Right atrium auricular region (tissue), 2 donors: ENCODE measurements around the gene RTN1. TPM values are rescaled to one million over a fixed set of nuclear protein-coding genes. Genes with fewer than 3 reads are reported as not detected.
A peak's percentile ranks its signal among the peaks of the same experiment; 100 is the strongest.

Source experiments
- DNase-seq: peaks from one replicate; pipeline ENCODE4 v3.0.0-alpha.2; 2019; ENCODE audit warnings: low spot score
- H3K27ac ChIP-seq, 2 donors: fragments of 200-600 bp; sonication (generic); 1 replicate in 1 of 2; 2 replicates in 1 of 2; pipeline ENCODE4 v1.5.1; 2016 to 2019
- H3K27me3 ChIP-seq, 2 donors: fragments of 200-600 bp; sonication (generic); one replicate each; pipeline versions ENCODE4 v1.5.1 to v1.6.0; 2017 to 2019
- H3K36me3 ChIP-seq: fragments of 200-600 bp; sonication (generic); one replicate; pipeline ENCODE4 v1.5.1; 2016
- H3K4me1 ChIP-seq, 2 donors: fragments of 200-600 bp; sonication (generic); one replicate each; pipeline versions ENCODE4 v1.5.1 to v1.6.0; 2017 to 2019
- H3K4me3 ChIP-seq, 2 donors: fragments of 200-600 bp; sonication (generic); 1 replicate in 1 of 2; 2 replicates in 1 of 2; pipeline ENCODE4 v1.5.1; 2017 to 2019; ENCODE audit warnings: mild to moderate bottlenecking in 1 of 2, moderate library complexity in 1 of 2
- H3K9me3 ChIP-seq, 2 donors: fragments of 200-600 bp; sonication (generic); one replicate each; pipeline ENCODE4 v1.5.1; 2019
- total RNA-seq, 2 donors: library from RNA; depleted of rRNA; stranded (reverse); fragments of >200 nt; gene quantifications; one replicate each; pipeline ENCODE4 v1.1.0, GENCODE V29; 2016
- TF ChIP-seq, protein P1 (sequence below), 2 donors: fragments of 200-600 bp; sonication (generic); IDR thresholded peaks; one replicate each; pipeline ENCODE4 v1.5.1; 2019; ENCODE audit warnings: antibody characterized with exemption in 2 of 2

Gene RTN1
- 1 to 10 TPM; 1.3 to 2.7 TPM for total RNA-seq

DNA sequence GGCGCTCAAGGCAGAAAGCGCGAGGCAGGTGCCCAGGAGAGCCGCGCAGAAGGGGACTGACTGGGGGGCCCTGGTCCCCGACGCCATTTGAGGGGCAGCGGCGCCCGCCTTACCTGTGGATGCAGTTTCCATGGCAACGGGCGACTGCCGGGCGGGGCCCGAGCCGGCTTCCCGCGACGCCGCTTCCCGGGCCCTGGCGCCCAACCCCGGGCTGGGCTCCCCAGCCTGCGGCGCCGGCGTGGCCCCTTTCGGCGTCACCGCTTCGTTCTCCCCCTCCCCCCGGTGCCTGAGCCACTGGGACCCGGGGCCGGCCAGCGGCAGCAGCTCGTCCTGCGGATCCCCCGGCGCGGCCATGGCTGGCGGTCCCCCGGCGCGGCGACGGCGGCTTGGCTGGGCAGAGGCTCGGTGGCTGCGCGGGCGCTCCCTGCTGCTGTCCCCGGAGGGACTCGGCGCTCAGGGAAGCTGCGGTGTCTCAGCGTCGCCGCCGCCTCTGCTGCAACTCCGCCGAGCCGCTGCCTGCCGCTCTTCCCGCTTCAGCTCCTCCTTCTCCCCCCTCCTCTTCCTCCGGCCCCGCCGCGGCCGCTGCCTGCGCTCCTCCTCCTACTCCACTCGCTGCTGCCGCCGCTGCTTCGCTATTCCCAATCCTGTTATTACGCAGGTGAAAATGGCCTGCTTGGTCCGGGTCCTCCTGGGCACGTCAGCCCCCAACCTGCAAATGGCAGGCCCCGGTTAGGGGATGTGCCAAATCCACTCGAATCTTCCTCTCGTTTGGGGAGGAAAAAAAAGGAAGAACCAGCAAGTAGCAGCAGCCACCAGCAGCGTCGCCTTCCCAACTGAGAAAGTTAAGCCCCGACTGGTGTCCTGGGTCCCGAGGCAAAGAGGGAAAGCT lies at the start of gene RTN1:
TSS of gene RTN1 (minus strand) at position 500 of the 889 bp plus-strand sequence. CDS start at position 354, 146 bp downstream.
- peak within 1 kb of the TSS; percentile 44 to 62 for H3K4me3 ChIP-seq
- peaks cover 0 to 7% of the 10 kb centered on the region in 2 donors for H3K27me3 ChIP-seq
- H3K36me3 ChIP-seq = no peaks in the 10 kb centered on the region
- H3K27ac ChIP-seq = peak within 1 kb of the TSS in 1 of 2 donors; percentile 21
- H3K9me3 ChIP-seq = no peaks in the 10 kb centered on the region
- H3K4me1 ChIP-seq = peaks cover 0 to 17% of the 10 kb centered on the region in 2 donors
- TF ChIP-seq, protein P1, sequence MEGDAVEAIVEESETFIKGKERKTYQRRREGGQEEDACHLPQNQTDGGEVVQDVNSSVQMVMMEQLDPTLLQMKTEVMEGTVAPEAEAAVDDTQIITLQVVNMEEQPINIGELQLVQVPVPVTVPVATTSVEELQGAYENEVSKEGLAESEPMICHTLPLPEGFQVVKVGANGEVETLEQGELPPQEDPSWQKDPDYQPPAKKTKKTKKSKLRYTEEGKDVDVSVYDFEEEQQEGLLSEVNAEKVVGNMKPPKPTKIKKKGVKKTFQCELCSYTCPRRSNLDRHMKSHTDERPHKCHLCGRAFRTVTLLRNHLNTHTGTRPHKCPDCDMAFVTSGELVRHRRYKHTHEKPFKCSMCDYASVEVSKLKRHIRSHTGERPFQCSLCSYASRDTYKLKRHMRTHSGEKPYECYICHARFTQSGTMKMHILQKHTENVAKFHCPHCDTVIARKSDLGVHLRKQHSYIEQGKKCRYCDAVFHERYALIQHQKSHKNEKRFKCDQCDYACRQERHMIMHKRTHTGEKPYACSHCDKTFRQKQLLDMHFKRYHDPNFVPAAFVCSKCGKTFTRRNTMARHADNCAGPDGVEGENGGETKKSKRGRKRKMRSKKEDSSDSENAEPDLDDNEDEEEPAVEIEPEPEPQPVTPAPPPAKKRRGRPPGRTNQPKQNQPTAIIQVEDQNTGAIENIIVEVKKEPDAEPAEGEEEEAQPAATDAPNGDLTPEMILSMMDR (IDR thresholded peaks at IDR 0.05) = no peak
- no peak for DNase-seq

DNA sequence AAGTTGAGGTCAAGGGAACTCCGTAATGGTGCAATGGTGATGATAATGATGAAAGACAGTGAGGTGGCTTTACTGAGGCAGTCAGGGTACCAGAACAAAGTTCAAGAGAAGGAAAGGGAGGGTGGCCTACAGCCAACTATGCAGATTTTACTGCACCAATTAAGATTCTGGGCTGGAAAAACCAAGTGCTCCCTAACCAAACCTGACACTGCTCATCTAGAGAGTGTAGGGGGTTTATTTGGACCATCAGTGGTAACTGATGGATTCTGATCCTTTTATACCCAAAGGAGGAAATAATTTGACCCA lies 49.8 kb upstream of the RTN1 start:
- no peak overlapping the region for H3K27ac ChIP-seq
- TF ChIP-seq, protein P1 (IDR thresholded peaks at IDR 0.05) = no peak
- no peaks in the 10 kb centered on the region for H3K9me3 ChIP-seq
- no peak for DNase-seq
- H3K27me3 ChIP-seq = no peaks in the 10 kb centered on the region
- no peak overlapping the region for H3K4me3 ChIP-seq
- peaks cover 0 to 9% of the 10 kb centered on the region in 2 donors for H3K4me1 ChIP-seq
- no peaks in the 10 kb centered on the region for H3K36me3 ChIP-seq

DNA sequence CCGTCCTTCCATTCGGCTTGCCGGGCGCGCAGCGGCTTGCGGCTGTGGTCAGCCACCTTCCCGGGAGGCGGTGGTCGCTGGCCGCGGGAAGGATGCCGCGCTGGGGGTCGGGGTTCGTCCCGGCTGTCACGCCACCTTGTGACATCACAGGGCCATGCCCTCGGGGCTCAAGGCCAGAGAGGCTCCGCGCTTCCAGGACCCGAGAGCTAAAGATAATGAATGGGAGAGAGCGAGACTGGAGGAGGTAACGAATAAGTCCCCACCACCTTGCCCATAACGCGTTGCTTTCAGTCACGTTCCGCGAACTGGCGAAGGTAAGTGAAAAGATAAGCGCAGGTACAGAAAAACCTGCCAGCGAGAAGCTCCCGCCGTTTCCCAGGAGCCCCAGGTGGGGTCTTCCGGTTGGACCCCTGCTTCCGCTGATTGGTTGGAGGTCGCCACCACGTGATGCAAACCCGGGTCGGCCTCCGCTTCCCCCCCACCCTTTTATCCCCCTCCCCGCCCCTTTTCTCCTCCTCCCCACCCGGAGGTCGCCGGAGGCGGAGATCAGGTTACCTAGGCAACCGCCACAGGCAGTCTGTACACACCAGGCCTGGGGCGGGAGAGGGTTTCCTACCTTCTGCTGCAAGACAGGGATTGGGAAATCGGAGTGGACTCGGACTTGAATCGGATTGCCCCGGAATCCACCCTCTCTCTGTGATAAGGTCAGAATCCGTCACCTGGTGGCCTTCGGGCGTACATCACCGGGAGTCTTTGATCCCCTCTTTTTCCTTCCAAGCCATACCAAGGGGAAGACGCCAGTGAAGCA lies 49.2 kb upstream of the RTN1 start, which contains the start of gene LRRC9:
TSS of gene LRRC9 (plus strand) at position 575 of the 808 bp plus-strand sequence.
- no peaks in the 10 kb centered on the region for H3K9me3 ChIP-seq
- H3K27me3 ChIP-seq = no peaks in the 10 kb centered on the region
- no peak for DNase-seq
- H3K4me3 ChIP-seq = peak within 1 kb of the TSS; percentile 22 to 44
- TF ChIP-seq, protein P1 (IDR thresholded peaks at IDR 0.05) = no peak
- peaks cover 0 to 9% of the 10 kb centered on the region in 2 donors for H3K4me1 ChIP-seq
- H3K36me3 ChIP-seq = no peaks in the 10 kb centered on the region
- H3K27ac ChIP-seq = no peak within 1 kb of the TSS

- no peak overlapping the region for H3K27ac ChIP-seq
- peaks cover 0 to 9% of the 10 kb centered on the region in 2 donors for H3K4me1 ChIP-seq
- H3K9me3 ChIP-seq = no peaks in the 10 kb centered on the region
- TF ChIP-seq, protein P1 (IDR thresholded peaks at IDR 0.05) = peak; percentile 14 to 57
- no peaks in the 10 kb centered on the region for H3K27me3 ChIP-seq
- H3K4me3 ChIP-seq = peak overlapping the region; percentile 22 to 44
- H3K36me3 ChIP-seq = no peaks in the 10 kb centered on the region
- no peak for DNase-seq
Observed at GRCh38 chr14:59918824-59919569, 48.4 kb upstream of the RTN1 start.

DNA sequence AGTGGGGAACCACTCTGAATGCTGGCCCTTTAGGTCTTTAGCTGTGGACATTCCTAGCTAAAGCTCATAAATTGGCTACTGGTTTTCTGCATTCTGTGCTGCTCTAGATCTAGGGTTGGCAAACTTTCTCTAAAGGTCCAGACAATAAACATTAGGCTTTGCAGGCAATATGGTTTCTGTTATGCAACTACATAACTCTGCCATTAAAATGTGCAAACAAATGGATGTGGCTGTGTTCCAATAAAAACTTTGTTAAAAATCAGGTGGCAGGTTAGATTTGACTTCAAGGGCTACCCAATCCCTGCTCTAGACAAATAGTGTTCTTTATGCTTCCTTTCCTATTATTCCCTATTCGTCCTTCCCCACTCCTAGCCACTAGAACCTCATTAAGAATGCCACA lies 42.6 kb upstream of the RTN1 start:
- H3K4me3 ChIP-seq = no peak overlapping the region
- no peaks in the 10 kb centered on the region for H3K27me3 ChIP-seq
- TF ChIP-seq, protein P1 (IDR thresholded peaks at IDR 0.05) = no peak
- H3K27ac ChIP-seq = no peak overlapping the region
- DNase-seq = no peak
- no peaks in the 10 kb centered on the region for H3K9me3 ChIP-seq
- no peaks in the 10 kb centered on the region for H3K36me3 ChIP-seq
- no peaks in the 10 kb centered on the region for H3K4me1 ChIP-seq
